ENCODE results near the gene ACR. TPM values are rescaled to one million over a fixed set of nuclear protein-coding genes. Genes with fewer than 3 reads are reported as not detected.

ACR gene
- total and polyA plus RNA-seq, 2 experiments from 2014 or later, result not detected

GRCh38 chr22:50734986-50735738, 2.8 kb upstream of the ACR start:
- H3K79me2 ChIP-seq (ENCODE audit: insufficient read depth), result no peaks in the 10 kb centered on the region
- H3K9me2 ChIP-seq (ENCODE audit: insufficient read depth), result no peaks in the 10 kb centered on the region
- no peaks in the 10 kb centered on the region for H3K9me3 ChIP-seq (ENCODE audit: low read depth)
- in situ Hi-C loops (cut with MboI), result no loop called here
- H3K27me3 ChIP-seq (replicated peaks; ENCODE audit: insufficient read depth), result no peaks in the 10 kb centered on the region; the same call in 1 of the 2 replicates
- H3K4me2 ChIP-seq (ENCODE audit: unreplicated experiment), result no peak overlapping the region
- DNase-seq, result no peak
- no peak overlapping the region for H2AFZ ChIP-seq
- TF ChIP-seq EZH2 (IDR thresholded peaks at IDR 0.05; ENCODE audit: insufficient read depth, poor library complexity, severe bottlenecking), result no peak
- TF ChIP-seq EZH2phosphoT487 (IDR thresholded peaks at IDR 0.05; ENCODE audit: insufficient read depth, low read depth), result no peak
- H4K20me1 ChIP-seq (ENCODE audit: insufficient read depth), result no peaks in the 10 kb centered on the region
- H3K9ac ChIP-seq, result no peak overlapping the region
- no peak overlapping the region for H3K4me3 ChIP-seq
- WGBS, 2 experiments (ENCODE audit: low coverage in 1 of 2, low lambda C conversion rate in 2 of 2, missing lambda C conversion rate in 2 of 2), result 74 to 76% methylated on average over 10 to 13 of the region's 13 CpGs
- H3F3A ChIP-seq (ENCODE audit: insufficient read depth), result no peaks in the 10 kb centered on the region
- no peaks in the 10 kb centered on the region for H3K4me1 ChIP-seq (ENCODE audit: insufficient read depth)
- H3K27ac ChIP-seq, result no peak overlapping the region
- H3K36me3 ChIP-seq (ENCODE audit: low read depth), result no peaks in the 10 kb centered on the region

- in situ Hi-C loops (cut with MboI), result no loop called here
- TF ChIP-seq EZH2 (IDR thresholded peaks at IDR 0.05; ENCODE audit: insufficient read depth, poor library complexity, severe bottlenecking), result no peak
- TF ChIP-seq EZH2phosphoT487 (IDR thresholded peaks at IDR 0.05; ENCODE audit: insufficient read depth, low read depth), result no peak
These were observed 2.3 kb upstream of the ACR start for GRCh38 chr22:50735739-50736030.

GRCh38 chr22:50738649-50739227, 734 bp downstream of the ACR start:
- Histone ChIP-seq H3K4me3 (no peak overlapping the region), H4K20me1 (ENCODE audit: insufficient read depth) (no peaks in the 10 kb centered on the region), H3K27me3 (replicated peaks; ENCODE audit: insufficient read depth) (no peaks in the 10 kb centered on the region; the same call in 1 of the 2 replicates), H3K79me2 (ENCODE audit: insufficient read depth) (no peaks in the 10 kb centered on the region), H3K9ac (no peak overlapping the region), H3K4me2 (ENCODE audit: unreplicated experiment) (no peak overlapping the region), H3K9me3 (ENCODE audit: low read depth) (no peaks in the 10 kb centered on the region), H3K9me2 (ENCODE audit: insufficient read depth) (no peaks in the 10 kb centered on the region), H2AFZ (no peak overlapping the region), H3K4me1 (ENCODE audit: insufficient read depth) (no peaks in the 10 kb centered on the region), H3F3A (ENCODE audit: insufficient read depth) (no peaks in the 10 kb centered on the region), H3K27ac (no peak overlapping the region), H3K36me3 (ENCODE audit: low read depth) (no peaks in the 10 kb centered on the region)
- in situ Hi-C loops (cut with MboI), result no loop called here
- DNase-seq, result no peak
- TF ChIP-seq EZH2 (IDR thresholded peaks at IDR 0.05; ENCODE audit: insufficient read depth, poor library complexity, severe bottlenecking), result no peak
- no peak for TF ChIP-seq EZH2phosphoT487 (IDR thresholded peaks at IDR 0.05; ENCODE audit: insufficient read depth, low read depth)
- 62 to 66% methylated on average over 10 of the region's 10 CpGs for WGBS, 2 experiments (ENCODE audit: low coverage in 1 of 2, low lambda C conversion rate in 2 of 2, missing lambda C conversion rate in 2 of 2)

More at GRCh38 chr22:50735739-50736030, 2.3 kb upstream of the ACR start:
- no peak for DNase-seq
- Histone ChIP-seq H3K79me2 (ENCODE audit: insufficient read depth) (no peaks in the 10 kb centered on the region), H3K9ac (no peak overlapping the region), H3K9me2 (ENCODE audit: insufficient read depth) (no peaks in the 10 kb centered on the region), H3K4me3 (no peak overlapping the region), H2AFZ (no peak overlapping the region), H3K9me3 (ENCODE audit: low read depth) (no peaks in the 10 kb centered on the region), H3K27me3 (replicated peaks; ENCODE audit: insufficient read depth) (no peaks in the 10 kb centered on the region; the same call in 1 of the 2 replicates), H3K27ac (no peak overlapping the region), H3F3A (ENCODE audit: insufficient read depth) (no peaks in the 10 kb centered on the region), H3K4me2 (ENCODE audit: unreplicated experiment) (no peak overlapping the region), H4K20me1 (ENCODE audit: insufficient read depth) (no peaks in the 10 kb centered on the region), H3K4me1 (ENCODE audit: insufficient read depth) (no peaks in the 10 kb centered on the region), H3K36me3 (ENCODE audit: low read depth) (no peaks in the 10 kb centered on the region)
- WGBS, 2 experiments (ENCODE audit: low coverage in 1 of 2, low lambda C conversion rate in 2 of 2, missing lambda C conversion rate in 2 of 2), result 77 to 82% methylated on average over 6 of the region's 6 CpGs

GRCh38 chr22:50739279-50739691, 1.3 kb downstream of the ACR start:
- Histone ChIP-seq H3K27me3 (replicated peaks; ENCODE audit: insufficient read depth) (no peaks in the 10 kb centered on the region; the same call in 1 of the 2 replicates), H3K4me2 (ENCODE audit: unreplicated experiment) (no peak overlapping the region), H3K9me2 (ENCODE audit: insufficient read depth) (no peaks in the 10 kb centered on the region), H3K27ac (no peak overlapping the region), H4K20me1 (ENCODE audit: insufficient read depth) (no peaks in the 10 kb centered on the region), H3K36me3 (ENCODE audit: low read depth) (no peaks in the 10 kb centered on the region), H3K9ac (no peak overlapping the region), H3K4me1 (ENCODE audit: insufficient read depth) (no peaks in the 10 kb centered on the region), H3F3A (ENCODE audit: insufficient read depth) (no peaks in the 10 kb centered on the region), H3K9me3 (ENCODE audit: low read depth) (no peaks in the 10 kb centered on the region), H3K4me3 (no peak overlapping the region), H2AFZ (no peak overlapping the region), H3K79me2 (ENCODE audit: insufficient read depth) (no peaks in the 10 kb centered on the region)
- WGBS, 2 experiments (ENCODE audit: low coverage in 1 of 2, low lambda C conversion rate in 2 of 2, missing lambda C conversion rate in 2 of 2), result 37 to 38% methylated on average over 17 of the region's 17 CpGs
- no peak for DNase-seq
- TF ChIP-seq EZH2phosphoT487 (IDR thresholded peaks at IDR 0.05; ENCODE audit: insufficient read depth, low read depth), result no peak
- TF ChIP-seq EZH2 (IDR thresholded peaks at IDR 0.05; ENCODE audit: insufficient read depth, poor library complexity, severe bottlenecking), result no peak
- in situ Hi-C loops (cut with MboI), result no loop called here
